ENCODE measurements around the gene IGSF21.

DNA sequence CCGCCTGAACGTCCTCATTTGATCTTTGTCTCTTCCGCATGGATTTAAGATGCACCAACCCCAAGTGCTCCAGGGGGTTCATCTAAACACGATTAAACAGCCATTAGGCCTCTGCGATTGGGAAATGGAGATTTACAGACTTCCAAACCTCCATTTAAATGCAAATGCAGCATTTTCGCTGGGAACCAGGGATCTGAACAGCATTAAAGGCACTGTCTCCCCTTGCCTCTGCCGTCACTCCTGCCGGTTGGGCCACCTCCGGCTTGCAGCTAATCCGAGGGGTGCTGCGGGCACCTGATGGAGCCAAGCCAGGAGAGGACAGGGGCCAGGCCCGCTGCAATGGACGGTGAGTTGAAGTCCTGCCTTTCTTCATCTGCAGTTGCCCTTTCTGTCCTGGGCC, 302.8 kb downstream of the IGSF21 start:
- TF ChIP-seq, protein P1, sequence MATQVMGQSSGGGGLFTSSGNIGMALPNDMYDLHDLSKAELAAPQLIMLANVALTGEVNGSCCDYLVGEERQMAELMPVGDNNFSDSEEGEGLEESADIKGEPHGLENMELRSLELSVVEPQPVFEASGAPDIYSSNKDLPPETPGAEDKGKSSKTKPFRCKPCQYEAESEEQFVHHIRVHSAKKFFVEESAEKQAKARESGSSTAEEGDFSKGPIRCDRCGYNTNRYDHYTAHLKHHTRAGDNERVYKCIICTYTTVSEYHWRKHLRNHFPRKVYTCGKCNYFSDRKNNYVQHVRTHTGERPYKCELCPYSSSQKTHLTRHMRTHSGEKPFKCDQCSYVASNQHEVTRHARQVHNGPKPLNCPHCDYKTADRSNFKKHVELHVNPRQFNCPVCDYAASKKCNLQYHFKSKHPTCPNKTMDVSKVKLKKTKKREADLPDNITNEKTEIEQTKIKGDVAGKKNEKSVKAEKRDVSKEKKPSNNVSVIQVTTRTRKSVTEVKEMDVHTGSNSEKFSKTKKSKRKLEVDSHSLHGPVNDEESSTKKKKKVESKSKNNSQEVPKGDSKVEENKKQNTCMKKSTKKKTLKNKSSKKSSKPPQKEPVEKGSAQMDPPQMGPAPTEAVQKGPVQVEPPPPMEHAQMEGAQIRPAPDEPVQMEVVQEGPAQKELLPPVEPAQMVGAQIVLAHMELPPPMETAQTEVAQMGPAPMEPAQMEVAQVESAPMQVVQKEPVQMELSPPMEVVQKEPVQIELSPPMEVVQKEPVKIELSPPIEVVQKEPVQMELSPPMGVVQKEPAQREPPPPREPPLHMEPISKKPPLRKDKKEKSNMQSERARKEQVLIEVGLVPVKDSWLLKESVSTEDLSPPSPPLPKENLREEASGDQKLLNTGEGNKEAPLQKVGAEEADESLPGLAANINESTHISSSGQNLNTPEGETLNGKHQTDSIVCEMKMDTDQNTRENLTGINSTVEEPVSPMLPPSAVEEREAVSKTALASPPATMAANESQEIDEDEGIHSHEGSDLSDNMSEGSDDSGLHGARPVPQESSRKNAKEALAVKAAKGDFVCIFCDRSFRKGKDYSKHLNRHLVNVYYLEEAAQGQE (IDR thresholded peaks at IDR 0.05; ENCODE audit: low read depth), result no peak
- TF ChIP-seq EP300 (IDR thresholded peaks at IDR 0.05; ENCODE audit: borderline replicate concordance), result no peak
- no peak for TF ChIP-seq CREB1 (IDR thresholded peaks at IDR 0.05; ENCODE audit: low read depth)
- TF ChIP-seq, protein P2, sequence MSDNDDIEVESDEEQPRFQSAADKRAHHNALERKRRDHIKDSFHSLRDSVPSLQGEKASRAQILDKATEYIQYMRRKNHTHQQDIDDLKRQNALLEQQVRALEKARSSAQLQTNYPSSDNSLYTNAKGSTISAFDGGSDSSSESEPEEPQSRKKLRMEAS (IDR thresholded peaks at IDR 0.05), result no peak
- TF ChIP-seq CEBPB (IDR thresholded peaks at IDR 0.05), result no peak

Measured in Ishikawa (cell line).